MM.1S (cell line): Measurements from ENCODE around the gene CTNNA3.

ENCODE experiments used
- CTCF ChIP-seq: fragments of 300-600 bp; sonication (generic); IDR thresholded peaks from 2 replicates; pipeline ENCODE4 v1.5.1; 2016; ENCODE audit warnings: antibody characterized with exemption, low read length, mixed read lengths
- EZH2 ChIP-seq: fragments of 300-600 bp; sonication (generic); optimal IDR thresholded peaks from 2 replicates; pipeline ENCODE3; 2017; ENCODE audit warnings: low read depth, mild to moderate bottlenecking, antibody characterized with exemption, low read length, mixed read lengths
- EZH2phosphoT487 ChIP-seq: fragments of 300-600 bp; sonication (generic); IDR thresholded peaks from 2 replicates; pipeline ENCODE4 v1.6.1; 2018; ENCODE audit warnings: antibody characterized with exemption, low read length

DNA sequence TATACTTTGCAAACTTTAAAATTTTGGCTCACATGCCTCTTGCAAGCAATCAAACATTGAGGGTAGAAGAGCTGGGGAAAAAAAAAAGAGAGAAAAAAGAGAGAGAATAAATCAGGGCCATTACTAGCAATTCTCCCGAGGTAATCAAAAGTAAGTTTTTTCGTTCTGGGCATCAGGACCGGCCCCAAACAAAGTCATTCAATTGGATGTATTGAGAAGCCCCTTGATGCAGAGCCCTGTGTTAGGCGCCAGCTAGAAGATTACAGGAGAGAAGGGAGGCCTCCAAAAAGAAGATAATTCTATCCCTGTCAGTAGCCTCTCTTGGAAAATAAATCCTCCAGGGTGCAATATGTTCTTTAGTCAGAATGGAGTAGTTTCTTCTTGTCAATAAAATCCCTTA is 2.2 kb upstream of the CTNNA3 start:
- TF ChIP-seq CTCF (no peak), EZH2 (no peak), EZH2phosphoT487 (no peak)
